ENCODE measurements around the gene ADAMTS9.

Gene ADAMTS9

DNA sequence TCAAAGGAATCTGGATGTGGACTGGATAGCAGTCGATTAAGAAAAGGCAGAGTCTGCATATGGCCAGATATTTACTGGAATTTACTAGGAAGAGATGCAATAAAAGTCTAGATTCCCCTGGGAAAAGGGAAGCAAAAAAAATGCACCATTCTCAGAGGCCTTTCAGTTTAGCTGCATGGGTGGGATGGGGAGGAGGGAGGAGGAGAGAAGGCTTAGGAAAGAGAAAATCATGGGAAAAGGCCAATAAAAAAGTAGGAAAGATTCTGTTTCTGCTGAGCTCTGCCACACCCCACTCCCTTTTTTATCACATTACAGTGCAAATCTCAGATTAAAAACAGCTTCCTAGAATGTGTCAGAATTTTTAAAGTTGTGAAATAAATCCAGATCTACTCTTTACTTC is 103.6 kb downstream of the ADAMTS9 start:
- H2AFZ ChIP-seq (ENCODE audit: low read depth, low read length, severe bottlenecking) = no peak overlapping the region

DNA sequence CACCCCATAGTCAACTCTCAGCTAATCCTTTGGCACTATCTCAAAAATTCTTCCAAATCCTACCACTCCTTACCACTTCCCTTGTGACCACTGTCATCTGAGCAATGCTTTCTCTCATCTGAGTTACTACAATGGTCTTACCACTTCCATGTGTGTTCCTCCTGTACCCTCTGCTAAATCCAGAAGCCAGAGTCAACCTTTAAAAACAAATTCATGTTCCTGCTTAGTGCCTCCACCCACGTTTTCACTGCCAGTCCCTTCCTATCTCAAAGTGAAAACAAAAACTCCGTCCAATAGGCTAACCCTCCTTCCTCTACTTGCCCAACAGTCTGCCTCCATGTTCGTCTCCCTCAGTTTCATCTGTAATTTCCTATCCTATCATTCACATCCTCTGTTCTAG is 109.0 kb downstream of the ADAMTS9 start:
- Histone ChIP-seq H2AFZ (ENCODE audit: low read depth, low read length, severe bottlenecking) (no peak overlapping the region), H4K20me1 (ENCODE audit: low read depth, low read length) (no peaks in the 10 kb centered on the region), H3K9me2 (replicated peaks; ENCODE audit: insufficient read depth, low read length) (no peaks in the 10 kb centered on the region; the same call in 1 of the 2 replicates), H3K4me3 (ENCODE audit: insufficient read depth, low read length, poor library complexity, severe bottlenecking) (no peak overlapping the region), H3K27me3 (ENCODE audit: low read length) (no peaks in the 10 kb centered on the region), H3K9ac (ENCODE audit: low read length) (no peak overlapping the region), H3K9me3 (ENCODE audit: insufficient read depth, low read length) (no peaks in the 10 kb centered on the region), H3F3A (ENCODE audit: insufficient read depth) (no peaks in the 10 kb centered on the region), H3K79me2 (ENCODE audit: insufficient read depth, low read length) (no peaks in the 10 kb centered on the region), H3K27ac (ENCODE audit: low read depth, low read length) (no peak overlapping the region), H3K4me2 (ENCODE audit: low read depth, low read length, poor library complexity, severe bottlenecking) (no peak overlapping the region), H3K36me3 (ENCODE audit: low read length) (no peaks in the 10 kb centered on the region)
- TF ChIP-seq, protein P1, sequence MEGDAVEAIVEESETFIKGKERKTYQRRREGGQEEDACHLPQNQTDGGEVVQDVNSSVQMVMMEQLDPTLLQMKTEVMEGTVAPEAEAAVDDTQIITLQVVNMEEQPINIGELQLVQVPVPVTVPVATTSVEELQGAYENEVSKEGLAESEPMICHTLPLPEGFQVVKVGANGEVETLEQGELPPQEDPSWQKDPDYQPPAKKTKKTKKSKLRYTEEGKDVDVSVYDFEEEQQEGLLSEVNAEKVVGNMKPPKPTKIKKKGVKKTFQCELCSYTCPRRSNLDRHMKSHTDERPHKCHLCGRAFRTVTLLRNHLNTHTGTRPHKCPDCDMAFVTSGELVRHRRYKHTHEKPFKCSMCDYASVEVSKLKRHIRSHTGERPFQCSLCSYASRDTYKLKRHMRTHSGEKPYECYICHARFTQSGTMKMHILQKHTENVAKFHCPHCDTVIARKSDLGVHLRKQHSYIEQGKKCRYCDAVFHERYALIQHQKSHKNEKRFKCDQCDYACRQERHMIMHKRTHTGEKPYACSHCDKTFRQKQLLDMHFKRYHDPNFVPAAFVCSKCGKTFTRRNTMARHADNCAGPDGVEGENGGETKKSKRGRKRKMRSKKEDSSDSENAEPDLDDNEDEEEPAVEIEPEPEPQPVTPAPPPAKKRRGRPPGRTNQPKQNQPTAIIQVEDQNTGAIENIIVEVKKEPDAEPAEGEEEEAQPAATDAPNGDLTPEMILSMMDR (IDR thresholded peaks at IDR 0.05; ENCODE audit: insufficient read depth, low read length, poor library complexity, severe bottlenecking) = no peak
- TF ChIP-seq EZH2phosphoT487 (conservative IDR thresholded peaks at IDR 0.05; ENCODE audit: low read length) = no peak

More for the DNA sequence above, 103.6 kb downstream of the ADAMTS9 start:
- Histone ChIP-seq H3K9me2 (replicated peaks; ENCODE audit: insufficient read depth, low read length) (no peaks in the 10 kb centered on the region; the same call in 1 of the 2 replicates), H4K20me1 (ENCODE audit: low read depth, low read length) (no peaks in the 10 kb centered on the region), H3K27ac (ENCODE audit: low read depth, low read length) (no peak overlapping the region), H3K9ac (ENCODE audit: low read length) (no peak overlapping the region), H3K9me3 (ENCODE audit: insufficient read depth, low read length) (no peaks in the 10 kb centered on the region), H3K36me3 (ENCODE audit: low read length) (no peaks in the 10 kb centered on the region), H3K4me2 (ENCODE audit: low read depth, low read length, poor library complexity, severe bottlenecking) (no peak overlapping the region), H3K27me3 (ENCODE audit: low read length) (no peaks in the 10 kb centered on the region), H3K4me3 (ENCODE audit: insufficient read depth, low read length, poor library complexity, severe bottlenecking) (no peak overlapping the region), H3F3A (ENCODE audit: insufficient read depth) (no peaks in the 10 kb centered on the region), H3K79me2 (ENCODE audit: insufficient read depth, low read length) (no peaks in the 10 kb centered on the region)
- TF ChIP-seq, protein P1 (IDR thresholded peaks at IDR 0.05; ENCODE audit: insufficient read depth, low read length, poor library complexity, severe bottlenecking) = no peak
- TF ChIP-seq EZH2phosphoT487 (conservative IDR thresholded peaks at IDR 0.05; ENCODE audit: low read length) = no peak

DNA sequence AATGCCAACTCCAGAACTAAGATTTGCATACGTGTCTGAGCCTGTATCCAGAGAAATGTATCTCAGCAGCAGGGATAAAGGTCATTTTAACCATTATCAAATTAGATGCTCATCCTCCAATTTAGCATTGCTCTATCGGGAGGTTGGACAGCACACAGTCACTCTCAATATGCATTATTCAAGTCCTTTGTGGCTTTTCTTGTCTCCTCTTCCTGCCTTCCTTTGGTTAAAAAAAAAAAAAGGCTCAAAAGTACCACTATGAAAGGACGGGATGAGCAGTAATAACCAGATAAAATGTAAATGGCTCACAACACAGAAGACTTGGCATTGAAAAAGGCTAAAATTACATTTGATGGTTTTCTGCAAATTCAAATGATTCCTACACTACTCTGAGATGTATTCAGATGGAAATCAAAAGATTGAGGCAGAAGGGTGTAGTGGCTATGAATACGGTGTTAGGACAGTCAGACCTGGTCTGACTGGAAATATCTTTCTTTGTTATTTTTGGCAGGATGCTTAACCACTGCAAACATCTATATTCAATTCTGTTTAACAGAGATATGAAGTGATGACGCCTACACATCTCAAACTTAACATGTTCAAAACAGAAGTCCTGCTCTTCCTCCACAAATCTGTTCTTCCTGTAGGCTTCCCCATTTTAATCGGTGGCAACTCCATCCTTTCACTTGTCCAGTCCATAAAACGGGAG is 109.6 kb downstream of the ADAMTS9 start:
- Histone ChIP-seq H3K9me2 (replicated peaks; ENCODE audit: insufficient read depth, low read length) (no peaks in the 10 kb centered on the region), H3K27ac (ENCODE audit: low read depth, low read length) (no peak overlapping the region), H3K9me3 (ENCODE audit: insufficient read depth, low read length) (no peaks in the 10 kb centered on the region), H4K20me1 (ENCODE audit: low read depth, low read length) (no peaks in the 10 kb centered on the region), H3K4me2 (ENCODE audit: low read depth, low read length, poor library complexity, severe bottlenecking) (no peak overlapping the region), H3K4me3 (ENCODE audit: insufficient read depth, low read length, poor library complexity, severe bottlenecking) (no peak overlapping the region), H3K9ac (ENCODE audit: low read length) (no peak overlapping the region), H2AFZ (ENCODE audit: low read depth, low read length, severe bottlenecking) (no peak overlapping the region), H3K36me3 (ENCODE audit: low read length) (no peaks in the 10 kb centered on the region), H3K79me2 (ENCODE audit: insufficient read depth, low read length) (no peaks in the 10 kb centered on the region), H3K27me3 (ENCODE audit: low read length) (no peaks in the 10 kb centered on the region), H3F3A (ENCODE audit: insufficient read depth) (no peaks in the 10 kb centered on the region)
- TF ChIP-seq, protein P1 (IDR thresholded peaks at IDR 0.05; ENCODE audit: insufficient read depth, low read length, poor library complexity, severe bottlenecking) = no peak

All from SU-DHL-6 (cell line).